ENCODE data around the gene ASTE1. TPM values are rescaled to one million over a fixed set of nuclear protein-coding genes. Genes with fewer than 3 reads are reported as not detected.
A peak's percentile ranks its signal among the peaks of the same experiment; 100 is the strongest.

ASTE1 gene
- total and polyA plus RNA-seq, 9 of the 15 experiments (the other 6 are each of a cell fraction or from before 2014, with no cell fraction given), result 3.5 to 12.1 (median 6.9) TPM

- Histone ChIP-seq H4K20me1 (replicated peaks; ENCODE audit: control insufficient read depth, insufficient read depth, low read length) (no peaks in the 10 kb centered on the region), H3K4me1 (replicated peaks in 1 of 2; ENCODE audit: control insufficient read depth in 2 of 2, insufficient read depth in 2 of 2, low read length in 2 of 2) (peaks cover 3 to 4% of the 10 kb centered on the region in 2 experiments; a peak in 3 of 5 replicates), H3K9ac (ENCODE audit: insufficient read depth in 1 of 2, low read depth in 2 of 2, low read length in 2 of 2) (no peak overlapping the region), H3K27ac (ENCODE audit: extremely low read depth, low read depth, low read length) (no peak overlapping the region), H3K4me3 (no peak overlapping the region), H3K79me2 (ENCODE audit: control insufficient read depth, insufficient read depth, low read length) (peaks cover 3% of the 10 kb centered on the region; the same call in 1 of the 3 replicates), H2AFZ (ENCODE audit: low read depth, low read length) (no peak overlapping the region), H3K9me1 (ENCODE audit: control insufficient read depth, insufficient read depth, low read length) (no peaks in the 10 kb centered on the region), H3K36me3 (ENCODE audit: control insufficient read depth, insufficient read depth, low read length) (peaks cover 12% of the 10 kb centered on the region; the same call in 2 of the 3 replicates), H3K9me3 (replicated peaks; ENCODE audit: control insufficient read depth, insufficient read depth, low read depth, low read length) (no peaks in the 10 kb centered on the region), H3K27me3 (ENCODE audit: control insufficient read depth in 2 of 2, insufficient read depth in 2 of 2, low read length in 2 of 2) (no peaks in the 10 kb centered on the region), H3K4me2 (ENCODE audit: insufficient read depth, low read length) (no peak overlapping the region)
- ChIA-PET CTCF (ENCODE audit: low intra/inter-chr PET ratio) (no interaction called here), POLR2A (no interaction called here)
- FAIRE-seq, result no peak
- no peak for ATAC-seq
- no TSS peak for BruUV-seq (replicated peaks)
- intact Hi-C loops (cut with micrococcal nuclease) (loop anchor here (10.0 kb wide), 3 partner anchors 134 to 334 kb away; partner anchors contain the start of genes ATP2C1 and PIK3R4), in situ Hi-C loops (cut with MboI) (loop anchor here (25.0 kb wide), 2 partner anchors 458 to 983 kb away; no protein-coding TSS in a partner anchor)
- no peak for DNase-seq (ENCODE audit: extremely low read depth in 1 of 4, low spot score in 3 of 4)
- TF ChIP-seq SMC3 (conservative IDR thresholded peaks at IDR 0.05; ENCODE audit: insufficient read depth, low read depth, low read length) (no peak), ZNF316 (IDR thresholded peaks at IDR 0.05) (peak; percentile 53)
- 76% methylated on average over 3 of the region's 3 CpGs for WGBS (ENCODE audit: insufficient coverage, low coverage, missing lambda C conversion rate)
These were observed 2.2 kb upstream of the ASTE1 start for GRCh38 chr3:131028844-131029243.

- FAIRE-seq, result peak; percentile 26
- Histone ChIP-seq H3K27ac (ENCODE audit: extremely low read depth, low read depth, low read length) (no peak overlapping the region), H3K4me2 (ENCODE audit: insufficient read depth, low read length) (peak overlapping the region; percentile 87), H3K79me2 (ENCODE audit: control insufficient read depth, insufficient read depth, low read length) (peaks cover 3% of the 10 kb centered on the region; the same call in 1 of the 3 replicates), H3K27me3 (ENCODE audit: control insufficient read depth in 2 of 2, insufficient read depth in 2 of 2, low read length in 2 of 2) (no peaks in the 10 kb centered on the region), H3K9ac (ENCODE audit: insufficient read depth in 1 of 2, low read depth in 2 of 2, low read length in 2 of 2) (peak overlapping the region in 1 of 2 experiments; percentile 78; a peak in 1 of 4 replicates), H3K9me3 (replicated peaks; ENCODE audit: control insufficient read depth, insufficient read depth, low read depth, low read length) (no peaks in the 10 kb centered on the region), H4K20me1 (replicated peaks; ENCODE audit: control insufficient read depth, insufficient read depth, low read length) (no peaks in the 10 kb centered on the region), H3K9me1 (ENCODE audit: control insufficient read depth, insufficient read depth, low read length) (no peaks in the 10 kb centered on the region), H3K4me3 (peak overlapping the region; percentile 55; the same call in 1 of the 2 replicates), H3K4me1 (replicated peaks in 1 of 2; ENCODE audit: control insufficient read depth in 2 of 2, insufficient read depth in 2 of 2, low read length in 2 of 2) (peaks cover 4 to 6% of the 10 kb centered on the region in 2 experiments; a peak in 3 of 5 replicates), H2AFZ (ENCODE audit: low read depth, low read length) (no peak overlapping the region), H3K36me3 (ENCODE audit: control insufficient read depth, insufficient read depth, low read length) (peaks cover 18% of the 10 kb centered on the region; the same call in 2 of the 3 replicates)
- in situ Hi-C loops (cut with MboI) (loop anchor here (25.0 kb wide), 2 partner anchors 462 to 987 kb away; no protein-coding TSS in a partner anchor), intact Hi-C loops (cut with micrococcal nuclease) (loop anchor here (10.0 kb wide), 3 partner anchors 131 to 331 kb away; partner anchors contain the start of genes ATP2C1 and PIK3R4)
- POLR2A ChIA-PET, result no interaction called here
- TF ChIP-seq NCOA4 (IDR thresholded peaks at IDR 0.05; ENCODE audit: partially characterized antibody) (no peak), XRCC5 (IDR thresholded peaks at IDR 0.05; ENCODE audit: low read depth, low read length) (no peak), ARID2 (IDR thresholded peaks at IDR 0.05) (no peak)
- DNase-seq (ENCODE audit: extremely low read depth in 1 of 4, low spot score in 3 of 4), result no peak
- no TSS peak for BruUV-seq (replicated peaks)
- ATAC-seq, result no peak
- 45% methylated on average over 1 of the region's 1 CpG for WGBS (ENCODE audit: insufficient coverage, low coverage, missing lambda C conversion rate)
- CTCF ChIA-PET (ENCODE audit: low intra/inter-chr PET ratio), result no interaction called here
These were observed 1.1 kb downstream of the ASTE1 start for GRCh38 chr3:131025539-131025938.

Data from K562 (cell line).